HL-60 (cell line): ENCODE data around the gene STRA8.

Experiments
- DNase-seq, 2 experiments: peaks; one replicate each; pipeline ENCODE4 v3.0.0-alpha.2; 2010 to 2020; ENCODE audit warnings: low read depth in 1 of 2, low spot score in 1 of 2
- H3K27ac ChIP-seq: fragments of 250-450 bp; sonication (Bioruptor Pico); replicated peaks from 2 replicates; pipeline ENCODE4 v1.5.1; 2020; ENCODE audit warnings: mild to moderate bottlenecking, moderate library complexity
- H3K27me3 ChIP-seq: fragments of 250-450 bp; sonication (Bioruptor Pico); 2 replicates; pipeline ENCODE4 v1.5.1; 2021; ENCODE audit warnings: mild to moderate bottlenecking, moderate library complexity; ENCODE audit not compliant: insufficient read depth, poor library complexity, severe bottlenecking
- H3K4me3 ChIP-seq: replicated peaks from 2 replicates; pipeline ENCODE4 v1.5.1; 2011; ENCODE audit warnings: mild to moderate bottlenecking, control low read depth, low read length; ENCODE audit not compliant: insufficient read depth
- GABPA ChIP-seq: IDR thresholded peaks from 2 replicates; pipeline ENCODE4 v1.6.1; 2012; ENCODE audit warnings: low read depth
- POLR2AphosphoS5 ChIP-seq: IDR thresholded peaks from 2 replicates; pipeline ENCODE4 v1.6.1; 2012; ENCODE audit warnings: low read depth
- REST ChIP-seq: IDR thresholded peaks from 2 replicates; pipeline ENCODE4 v1.6.1; 2012; ENCODE audit warnings: low read depth; ENCODE audit not compliant: insufficient replicate concordance
- SPI1 ChIP-seq: IDR thresholded peaks from 2 replicates; pipeline ENCODE4 v1.6.1; 2012; ENCODE audit warnings: low read depth, mild to moderate bottlenecking, borderline replicate concordance
- TF ChIP-seq, protein P1 (sequence below): IDR thresholded peaks from one replicate; pipeline ENCODE4 v1.5.1; 2011; ENCODE audit warnings: low read length, control low read depth, inconsistent platforms; ENCODE audit not compliant: insufficient read depth

STRA8 gene

DNA sequence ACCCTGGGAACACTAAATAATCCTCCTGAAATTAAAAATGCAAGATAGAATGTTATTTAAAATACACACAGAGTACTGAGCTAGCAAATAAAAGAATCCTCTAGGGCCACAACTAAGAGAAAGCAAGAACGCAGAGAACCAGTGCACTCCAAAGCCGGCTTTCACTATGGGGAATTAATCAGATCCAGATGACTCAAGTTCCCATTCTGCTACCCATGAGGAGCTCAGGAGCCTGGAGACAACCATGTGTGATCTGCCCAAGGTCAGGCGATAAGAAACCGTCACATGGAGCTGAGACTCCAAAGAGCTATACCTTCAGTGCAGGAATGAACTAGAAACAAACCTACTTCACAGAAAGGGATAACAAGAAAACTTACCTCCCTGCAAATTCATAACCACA, 43.7 kb upstream of the STRA8 start:
- Histone ChIP-seq H3K27ac (no peak overlapping the region), H3K4me3 (no peak overlapping the region)
- TF ChIP-seq POLR2AphosphoS5 (no peak), REST (no peak), GABPA (no peak), SPI1 (no peak)
- TF ChIP-seq, protein P1, sequence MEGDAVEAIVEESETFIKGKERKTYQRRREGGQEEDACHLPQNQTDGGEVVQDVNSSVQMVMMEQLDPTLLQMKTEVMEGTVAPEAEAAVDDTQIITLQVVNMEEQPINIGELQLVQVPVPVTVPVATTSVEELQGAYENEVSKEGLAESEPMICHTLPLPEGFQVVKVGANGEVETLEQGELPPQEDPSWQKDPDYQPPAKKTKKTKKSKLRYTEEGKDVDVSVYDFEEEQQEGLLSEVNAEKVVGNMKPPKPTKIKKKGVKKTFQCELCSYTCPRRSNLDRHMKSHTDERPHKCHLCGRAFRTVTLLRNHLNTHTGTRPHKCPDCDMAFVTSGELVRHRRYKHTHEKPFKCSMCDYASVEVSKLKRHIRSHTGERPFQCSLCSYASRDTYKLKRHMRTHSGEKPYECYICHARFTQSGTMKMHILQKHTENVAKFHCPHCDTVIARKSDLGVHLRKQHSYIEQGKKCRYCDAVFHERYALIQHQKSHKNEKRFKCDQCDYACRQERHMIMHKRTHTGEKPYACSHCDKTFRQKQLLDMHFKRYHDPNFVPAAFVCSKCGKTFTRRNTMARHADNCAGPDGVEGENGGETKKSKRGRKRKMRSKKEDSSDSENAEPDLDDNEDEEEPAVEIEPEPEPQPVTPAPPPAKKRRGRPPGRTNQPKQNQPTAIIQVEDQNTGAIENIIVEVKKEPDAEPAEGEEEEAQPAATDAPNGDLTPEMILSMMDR: no peak

GRCh38 chr7:135190703-135191102, 42.9 kb upstream of the STRA8 start:
- H3K27me3 ChIP-seq: no peaks in the 10 kb centered on the region

More for the DNA sequence above, 43.7 kb upstream of the STRA8 start:
- no peak for DNase-seq
- no peaks in the 10 kb centered on the region for H3K27me3 ChIP-seq

GRCh38 chr7:135192914-135193536, 40.6 kb upstream of the STRA8 start:
- Histone ChIP-seq H3K27me3 (no peaks in the 10 kb centered on the region), H3K4me3 (no peak overlapping the region), H3K27ac (no peak overlapping the region)
- no peak for DNase-seq
- TF ChIP-seq GABPA (no peak), POLR2AphosphoS5 (no peak), REST (no peak), SPI1 (no peak)
- TF ChIP-seq, protein P1: no peak

More at GRCh38 chr7:135190703-135191102, 42.9 kb upstream of the STRA8 start:
- DNase-seq: no peak
- no peak overlapping the region for H3K4me3 ChIP-seq
- no peak for TF ChIP-seq REST
- no peak for TF ChIP-seq POLR2AphosphoS5
- no peak for TF ChIP-seq SPI1
- TF ChIP-seq GABPA: no peak
- TF ChIP-seq, protein P1: no peak
- H3K27ac ChIP-seq: no peak overlapping the region
